ENCODE data around the gene TANGO6. TPM values are rescaled to one million over a fixed set of nuclear protein-coding genes. Genes with fewer than 3 reads are reported as not detected.
"Not testable (repeated sequence)": the region's sequence is repeated elsewhere in the genome, so short reads cannot be mapped to it uniquely, and the experiment has no call there.

Gene TANGO6
- polyA plus RNA-seq, 3 donors = 5.5 to 6.8 (median 5.7) TPM

DNA sequence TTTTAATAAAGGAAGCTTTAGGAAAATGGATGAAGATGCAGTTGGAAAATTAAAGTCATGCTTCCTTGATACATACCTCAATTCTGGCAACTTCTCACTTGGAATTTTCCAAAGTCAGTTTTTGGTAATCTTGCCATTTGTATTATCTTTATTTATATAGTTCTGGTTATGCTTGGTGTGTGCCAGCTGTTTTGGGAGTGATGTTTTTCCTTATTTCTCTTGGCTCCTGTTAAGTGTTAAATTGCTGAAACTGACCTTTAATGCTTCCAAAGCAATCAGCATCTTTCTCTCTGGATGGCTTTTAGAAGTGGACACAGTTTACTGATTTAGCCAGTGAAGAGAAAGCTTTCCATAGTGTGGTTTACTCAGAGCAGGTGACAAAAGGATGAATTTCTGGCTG, 192.0 kb downstream of the TANGO6 start:
- no peak for DNase-seq (ENCODE audit: extremely low read depth in 1 of 11, low read depth in 9 of 11, low spot score in 4 of 11)

DNA sequence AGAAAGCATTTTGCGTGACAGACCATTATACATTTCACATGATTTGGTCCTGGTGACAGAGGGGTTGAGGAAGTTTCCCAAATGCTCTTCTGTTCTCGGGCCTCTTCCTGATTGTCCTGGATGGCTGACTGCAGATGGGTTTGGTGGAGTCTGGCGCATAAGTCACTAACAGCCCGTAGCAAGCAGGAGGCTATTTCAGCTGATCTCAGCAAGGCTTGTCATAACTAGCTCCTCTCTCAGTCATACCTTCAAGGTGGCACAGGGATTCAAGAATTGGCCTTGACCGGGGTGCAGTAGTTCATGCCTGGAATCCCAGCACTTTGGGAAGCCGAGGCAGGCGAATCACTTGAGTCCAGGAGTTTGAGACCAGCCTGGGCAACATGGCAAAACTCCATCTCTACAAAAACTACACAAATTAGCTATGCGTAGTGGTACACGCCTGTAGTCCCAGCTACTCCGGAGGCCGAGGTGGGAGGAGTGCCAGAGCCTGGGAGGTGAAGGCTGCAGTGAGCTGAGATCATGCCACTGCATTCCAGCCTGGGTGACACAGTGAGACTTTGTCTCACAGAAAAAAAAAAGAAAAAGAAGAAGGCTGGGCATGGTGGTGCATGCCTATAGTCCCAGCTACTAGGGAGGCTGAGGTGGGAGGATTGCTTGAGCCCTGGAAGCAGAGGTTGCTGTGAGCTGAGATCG, 193.2 kb downstream of the TANGO6 start:
- no peak for DNase-seq (ENCODE audit: extremely low read depth in 1 of 11, low read depth in 9 of 11, low spot score in 4 of 11)

DNA sequence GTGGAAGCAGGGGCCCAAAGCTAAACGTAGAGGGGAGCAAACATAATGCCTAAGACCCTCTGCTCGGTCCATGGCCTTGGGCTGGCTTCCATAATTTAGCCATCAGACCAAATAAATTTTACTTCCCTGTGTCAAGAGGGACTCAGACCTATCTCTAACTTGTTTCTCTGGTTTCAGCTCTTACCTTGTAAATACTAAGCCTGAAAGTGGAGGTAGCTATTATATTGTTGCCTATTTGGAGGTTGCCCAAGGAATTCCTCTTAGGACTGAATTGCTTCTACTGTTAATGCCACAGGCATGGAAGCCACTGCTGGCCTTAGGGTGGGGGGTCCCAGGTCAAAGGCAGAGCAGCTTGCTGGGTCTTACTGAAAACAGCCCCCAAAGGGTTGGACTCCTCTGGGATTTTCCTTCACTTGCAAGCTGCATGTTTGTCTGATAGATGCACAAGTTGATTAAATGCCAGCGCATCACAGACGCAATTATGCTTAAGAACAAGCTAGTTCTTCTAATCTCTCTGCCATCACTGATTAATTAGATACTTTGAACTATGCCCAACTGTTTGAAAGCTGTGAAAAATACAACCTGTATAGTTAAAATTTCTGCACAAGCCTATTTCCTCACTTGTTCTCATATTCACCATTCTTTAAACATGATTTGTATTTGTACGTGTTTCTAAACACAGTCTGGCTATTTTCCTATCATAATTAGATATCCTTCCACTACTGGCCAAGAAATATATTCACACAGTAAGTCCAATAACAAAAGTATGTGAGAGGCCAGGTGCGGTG, 194.2 kb downstream of the TANGO6 start:
- DNase-seq (ENCODE audit: extremely low read depth in 1 of 11, low read depth in 9 of 11, low spot score in 4 of 11) = no peak

DNA sequence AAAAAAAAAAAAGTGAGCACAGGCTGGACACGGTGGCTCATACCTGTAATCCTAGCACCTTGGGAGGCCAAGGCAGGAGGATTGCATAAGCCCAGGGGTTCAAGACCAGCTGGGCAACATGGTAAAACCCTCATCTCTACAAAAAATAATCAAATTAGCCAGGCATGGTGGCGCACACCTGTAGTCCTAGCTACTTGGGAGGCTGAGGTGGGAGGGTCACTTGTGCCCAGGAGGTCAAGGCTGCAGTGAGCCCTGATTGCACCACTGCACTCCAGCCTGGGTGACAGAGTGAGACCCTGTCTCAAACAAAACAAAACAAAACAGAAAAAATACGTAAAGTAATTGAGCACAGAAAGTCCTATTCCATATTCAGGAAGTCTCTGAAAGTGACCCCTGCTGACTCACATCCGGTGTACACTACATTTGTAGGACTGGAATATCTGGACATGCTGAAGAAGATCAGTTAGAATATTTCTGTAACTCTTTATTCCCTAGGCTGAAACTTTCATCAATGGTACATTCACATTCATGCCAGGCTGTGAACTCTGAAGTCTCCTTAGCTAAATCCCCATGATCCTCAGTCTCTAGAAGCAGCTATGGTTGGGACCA, 196.1 kb downstream of the TANGO6 start:
- DNase-seq (ENCODE audit: extremely low read depth in 1 of 11, low read depth in 9 of 11, low spot score in 4 of 11) = no peak

DNA sequence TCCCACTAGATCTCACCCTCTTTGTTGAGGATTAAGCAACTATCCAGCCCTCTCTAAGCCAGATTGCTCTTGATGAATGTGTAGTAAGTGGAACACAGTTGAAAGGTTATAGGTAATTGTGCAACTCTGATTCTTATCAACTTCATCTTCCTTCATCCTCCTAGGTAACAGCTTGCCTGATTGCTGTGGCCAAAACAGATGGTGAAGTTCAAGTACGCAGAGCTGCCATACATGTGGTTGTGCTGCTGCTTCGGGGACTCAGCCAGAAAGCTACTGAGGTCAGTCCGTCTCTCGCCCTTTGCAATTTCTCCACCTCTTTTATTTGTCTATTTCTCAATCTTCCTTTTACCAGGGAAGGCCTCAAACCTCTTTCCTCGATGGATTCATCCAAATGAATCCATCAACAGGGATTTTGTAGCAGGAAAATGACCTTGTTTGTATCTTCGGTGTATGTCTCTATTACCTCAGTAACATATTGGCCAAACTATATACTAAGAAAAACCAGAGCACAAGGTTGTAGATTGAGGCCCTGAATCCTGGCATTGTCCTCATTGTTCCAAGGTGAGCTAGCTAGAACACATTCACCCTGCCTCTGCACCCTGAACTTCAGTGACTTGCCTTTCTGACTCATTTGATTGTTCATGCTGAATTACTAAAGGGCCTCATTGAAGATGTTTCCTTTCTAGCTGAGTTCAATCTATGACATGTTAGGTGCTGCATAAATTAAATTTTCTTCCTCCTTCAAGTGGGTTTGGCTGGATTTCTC, 197.0 kb downstream of the TANGO6 start:
- DNase-seq (ENCODE audit: extremely low read depth in 1 of 11, low read depth in 9 of 11, low spot score in 4 of 11) = no peak

DNA sequence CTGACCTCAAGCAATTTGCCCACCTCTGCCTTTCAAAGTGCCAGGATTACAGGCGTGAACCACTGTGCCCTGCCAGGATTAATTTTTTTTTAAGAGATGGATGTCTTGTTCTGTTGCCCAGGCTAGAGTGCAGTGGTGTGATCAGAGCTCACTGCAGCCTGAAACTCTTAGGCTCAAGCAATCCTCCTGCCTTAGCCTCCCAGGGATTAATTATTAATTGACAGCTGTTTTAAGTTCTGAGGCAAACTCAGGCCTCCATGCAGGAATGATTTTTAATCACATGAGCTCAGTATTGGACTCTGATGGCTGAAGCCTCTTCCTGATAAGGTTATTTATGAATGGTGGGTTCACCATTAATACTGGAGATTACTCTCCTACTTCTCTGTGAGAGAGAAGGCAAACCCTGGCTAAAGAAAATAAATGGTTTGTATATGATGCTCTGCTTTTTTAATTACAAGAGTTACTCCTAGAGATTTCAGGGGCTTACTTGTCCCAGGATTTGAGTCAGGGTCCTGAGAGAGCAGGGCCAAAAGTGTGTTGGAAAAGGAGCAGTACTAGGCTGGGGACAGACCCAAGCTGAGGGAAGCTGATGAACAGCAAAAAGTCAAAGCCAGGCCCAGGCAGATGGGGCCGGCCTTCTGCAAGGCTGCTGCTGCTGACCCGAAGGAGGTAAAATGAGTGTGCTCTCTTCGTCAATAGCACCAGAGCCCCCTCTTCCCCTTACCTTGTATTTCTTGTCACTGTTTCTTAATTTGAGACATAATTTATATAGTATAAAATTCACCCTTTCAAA, 205.2 kb downstream of the TANGO6 start:
- DNase-seq (ENCODE audit: extremely low read depth in 1 of 11, low read depth in 9 of 11, low spot score in 4 of 11) = no peak

DNA sequence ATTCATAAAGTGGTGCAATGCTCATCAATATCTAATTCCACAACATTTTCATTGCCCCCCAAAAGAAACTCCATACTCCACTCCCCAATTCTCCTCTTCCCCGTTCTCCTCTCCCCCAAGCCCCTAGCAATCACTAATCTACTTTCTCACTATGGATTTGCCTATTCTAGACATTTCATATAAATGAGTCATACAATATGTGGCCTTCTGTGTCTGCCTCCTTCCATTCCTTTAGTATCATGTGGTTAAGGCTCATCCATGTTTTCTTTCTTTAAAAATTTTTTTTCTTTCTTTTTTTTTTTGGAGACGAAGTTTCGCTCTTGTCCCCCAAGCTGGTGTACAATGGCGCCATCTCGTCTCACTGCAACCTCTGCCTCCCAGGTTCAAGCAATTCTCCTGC, 205.8 kb downstream of the TANGO6 start:
- no peak for DNase-seq (ENCODE audit: extremely low read depth in 1 of 11, low read depth in 9 of 11, low spot score in 4 of 11)

DNA sequence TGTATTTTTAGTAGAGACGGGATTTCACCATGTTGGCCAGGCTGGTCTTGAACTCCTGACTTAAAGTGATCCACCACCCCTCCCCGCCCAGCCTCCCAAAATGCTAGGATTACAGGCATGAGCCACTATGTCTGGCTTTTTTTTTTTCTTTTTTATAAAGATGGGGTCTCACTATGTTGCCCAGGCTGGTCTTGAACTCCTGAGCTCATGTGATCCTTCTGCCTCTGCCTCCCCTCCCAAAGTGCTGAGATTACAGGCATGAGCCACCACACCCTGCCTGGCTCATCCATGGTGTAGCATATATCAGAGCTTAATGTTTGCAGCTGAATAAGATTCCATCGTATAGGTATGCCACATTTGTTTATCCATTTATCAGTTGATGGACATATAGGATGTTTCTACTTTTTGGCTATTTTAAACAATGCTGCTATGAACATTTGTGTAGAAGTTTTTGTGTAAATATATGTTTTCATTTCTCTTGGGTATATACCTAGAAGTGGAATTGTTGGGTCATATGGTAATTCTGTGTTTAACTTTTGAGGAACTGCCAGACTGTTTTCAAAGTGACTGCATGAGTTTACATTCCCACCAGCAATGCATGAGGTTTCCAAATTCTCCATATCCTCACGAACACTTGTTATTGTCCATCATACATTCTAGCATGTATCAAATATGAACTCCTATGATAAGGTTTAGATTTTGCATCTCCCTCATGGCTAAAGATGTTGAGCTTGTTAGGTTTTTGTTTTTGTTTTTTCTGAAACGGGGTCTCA, 206.5 kb downstream of the TANGO6 start:
- no peak for DNase-seq (ENCODE audit: extremely low read depth in 1 of 11, low read depth in 9 of 11, low spot score in 4 of 11)

DNA sequence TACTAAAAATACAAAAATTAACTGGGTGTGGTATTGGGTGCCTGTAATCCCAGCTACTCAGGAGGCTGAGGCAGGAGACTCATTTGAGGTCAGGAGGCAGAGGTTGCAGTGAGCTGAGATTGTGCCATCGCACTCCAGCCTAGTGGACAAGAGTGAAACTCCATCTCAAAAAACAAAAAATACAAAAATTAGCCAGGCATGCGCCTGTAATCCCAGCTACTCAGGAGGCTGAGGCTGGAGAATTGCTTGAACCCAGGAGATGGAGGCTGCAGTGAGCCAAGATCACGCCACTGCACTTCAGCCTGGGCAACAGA, 208.1 kb downstream of the TANGO6 start:
- not testable (repeated sequence) for DNase-seq (ENCODE audit: extremely low read depth in 1 of 11, low read depth in 9 of 11, low spot score in 4 of 11)

DNA sequence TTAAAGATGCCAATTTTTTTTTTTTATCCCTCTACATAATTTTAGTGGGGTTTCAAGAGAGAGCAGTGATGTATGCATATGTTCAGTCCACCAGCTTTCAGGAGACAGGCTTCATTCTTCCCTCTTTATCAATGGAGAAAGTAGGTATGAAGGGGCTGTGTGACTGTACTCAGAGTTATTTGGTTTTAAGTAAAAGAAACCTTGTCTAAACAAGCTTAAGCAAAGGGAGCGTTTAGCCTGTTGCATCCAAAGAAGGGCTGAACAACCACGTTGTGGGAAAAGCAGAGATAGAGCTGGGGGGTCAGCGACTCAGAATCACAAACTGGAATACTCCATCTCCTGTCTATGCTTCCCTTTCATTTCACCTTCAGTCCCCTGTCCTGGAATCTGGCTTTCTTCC, 211.7 kb downstream of the TANGO6 start:
- no peak for DNase-seq (ENCODE audit: extremely low read depth in 1 of 11, low read depth in 9 of 11, low spot score in 4 of 11)

DNA sequence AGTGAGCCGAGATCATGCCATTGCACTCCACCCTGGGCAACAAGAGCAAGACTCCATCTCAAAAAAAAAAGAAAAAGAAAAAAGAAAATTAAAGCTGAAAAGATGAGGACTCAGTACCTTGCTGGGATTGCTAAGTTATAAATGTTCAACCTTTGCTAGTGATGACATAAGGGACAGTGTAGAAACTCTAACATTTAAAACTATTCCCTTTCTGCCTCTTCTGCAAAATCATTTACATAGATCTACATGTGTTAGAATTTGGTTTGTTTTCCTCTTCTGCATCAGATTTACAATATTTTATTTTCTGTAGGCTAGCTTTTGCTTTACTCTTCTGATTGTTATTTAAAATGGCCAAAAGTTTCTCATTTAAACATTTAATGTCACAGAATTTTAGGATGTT, 212.6 kb downstream of the TANGO6 start:
- DNase-seq (ENCODE audit: extremely low read depth in 1 of 11, low read depth in 9 of 11, low spot score in 4 of 11) = no peak

DNA sequence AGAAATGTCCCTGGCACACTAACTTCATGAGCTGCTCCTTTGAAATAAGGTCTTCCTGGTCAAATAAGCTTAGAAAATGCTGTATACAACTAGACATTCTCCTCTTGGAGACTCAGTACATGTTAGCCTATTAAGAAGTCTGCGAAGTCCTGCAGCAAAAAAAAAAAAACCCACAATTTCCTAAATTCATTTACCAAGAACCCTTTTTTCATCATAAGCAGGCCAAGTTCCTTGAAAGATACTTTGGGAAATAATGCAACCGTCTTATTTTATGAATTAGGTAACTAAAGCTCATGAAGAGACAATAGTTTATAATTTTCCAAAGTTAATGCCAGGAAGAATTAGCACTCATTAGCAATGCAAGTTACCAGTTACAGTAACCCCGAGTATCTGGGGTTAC, 213.1 kb downstream of the TANGO6 start:
- DNase-seq (ENCODE audit: extremely low read depth in 1 of 11, low read depth in 9 of 11, low spot score in 4 of 11) = no peak

DNA sequence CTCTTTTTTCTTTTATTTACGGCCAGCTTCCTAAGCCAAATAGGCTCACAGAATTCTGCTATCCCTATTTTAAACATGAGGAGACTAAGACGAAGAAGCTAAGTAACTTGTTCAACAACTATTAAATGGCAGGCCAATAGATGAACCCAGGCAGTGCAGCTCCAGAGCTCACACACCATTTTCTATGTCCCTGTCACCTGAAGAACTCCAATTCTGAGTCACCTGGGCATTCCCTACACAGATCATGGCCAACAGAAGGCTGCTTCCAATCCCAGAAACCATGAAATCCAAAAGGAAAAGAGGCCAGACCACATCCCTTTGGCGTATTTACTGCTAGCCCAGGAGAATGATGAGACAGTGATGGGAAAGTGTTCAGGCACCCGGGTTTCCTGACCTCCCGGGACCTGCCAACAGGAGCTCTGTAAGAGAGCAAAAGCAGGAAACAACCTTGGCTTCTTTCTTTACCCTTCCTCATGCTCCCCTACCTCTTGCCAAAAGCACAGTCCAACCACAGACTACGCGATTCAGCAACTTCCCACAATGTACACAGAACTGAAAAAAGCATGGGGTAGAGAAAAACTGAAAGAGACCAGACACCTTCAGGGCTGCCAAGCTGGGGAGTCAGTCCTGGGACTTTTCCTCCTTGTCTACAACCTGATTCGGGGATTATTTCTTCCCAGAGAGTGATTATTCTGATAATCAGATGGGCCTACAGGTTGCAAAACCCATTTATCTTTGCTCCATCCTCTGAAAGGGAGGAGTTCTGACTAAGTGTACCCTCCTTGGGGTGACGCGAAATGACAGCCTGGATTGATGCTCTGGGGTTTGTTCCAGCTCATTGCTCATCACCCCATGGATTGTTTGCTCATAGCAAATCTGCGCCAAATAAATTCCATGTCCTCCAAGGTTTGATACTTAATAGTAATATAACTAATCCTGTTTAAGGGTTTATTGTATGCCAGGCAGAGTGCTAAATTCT, 214.4 kb downstream of the TANGO6 start:
- DNase-seq (ENCODE audit: extremely low read depth in 1 of 11, low read depth in 9 of 11, low spot score in 4 of 11) = no peak

DNA sequence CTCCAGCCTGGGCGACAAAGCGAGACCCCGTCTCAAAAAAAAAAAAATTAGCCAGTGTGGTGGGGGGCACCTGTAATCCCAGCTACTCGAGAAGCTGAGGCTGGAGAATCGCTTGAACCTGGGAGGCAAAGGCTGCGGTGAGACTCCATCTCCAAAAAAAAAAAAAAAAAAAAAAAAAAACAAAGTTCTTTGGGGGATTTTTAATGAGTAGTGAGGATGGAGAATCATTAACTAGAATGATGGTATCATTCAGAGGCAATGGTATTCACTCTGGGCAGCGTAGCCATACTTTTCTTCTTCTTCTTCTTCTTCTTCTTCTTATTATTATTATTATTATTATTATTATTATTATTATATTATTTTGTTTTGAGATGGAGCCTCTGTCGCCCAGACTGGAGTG, 220.2 kb downstream of the TANGO6 start:
- not testable (repeated sequence) for DNase-seq (ENCODE audit: extremely low read depth in 1 of 11, low read depth in 9 of 11, low spot score in 4 of 11)

DNA sequence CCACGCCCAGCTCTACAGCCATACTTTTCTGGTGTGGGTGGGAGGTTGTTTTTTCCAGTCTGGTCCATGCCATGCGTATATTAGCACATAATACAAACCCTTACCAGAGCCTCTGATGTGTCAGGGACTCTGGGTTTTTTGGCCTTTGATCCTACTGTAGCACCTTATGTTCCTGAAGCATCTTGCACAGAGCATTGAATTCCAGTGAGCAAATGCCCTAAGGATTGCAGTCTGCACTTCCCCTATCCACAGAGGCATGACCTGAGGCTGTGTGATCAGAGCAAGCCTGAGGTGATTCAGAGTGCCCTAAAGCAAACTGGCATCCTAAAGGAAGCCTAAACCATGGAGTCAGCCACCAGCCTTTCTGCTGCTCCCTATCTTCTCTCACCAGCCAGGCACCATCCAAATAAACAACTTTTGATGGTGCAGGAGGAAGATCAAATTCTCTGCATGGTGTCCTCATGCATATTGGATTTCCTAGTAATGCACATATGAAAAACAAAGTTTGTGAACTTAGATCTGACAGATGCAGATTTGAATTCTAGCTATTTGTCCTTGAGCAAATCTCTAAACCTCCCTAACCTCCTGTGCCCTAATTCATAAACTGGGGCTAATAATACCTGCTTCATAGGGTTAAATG, 220.9 kb downstream of the TANGO6 start:
- DNase-seq (ENCODE audit: extremely low read depth in 1 of 11, low read depth in 9 of 11, low spot score in 4 of 11) = no peak

DNA sequence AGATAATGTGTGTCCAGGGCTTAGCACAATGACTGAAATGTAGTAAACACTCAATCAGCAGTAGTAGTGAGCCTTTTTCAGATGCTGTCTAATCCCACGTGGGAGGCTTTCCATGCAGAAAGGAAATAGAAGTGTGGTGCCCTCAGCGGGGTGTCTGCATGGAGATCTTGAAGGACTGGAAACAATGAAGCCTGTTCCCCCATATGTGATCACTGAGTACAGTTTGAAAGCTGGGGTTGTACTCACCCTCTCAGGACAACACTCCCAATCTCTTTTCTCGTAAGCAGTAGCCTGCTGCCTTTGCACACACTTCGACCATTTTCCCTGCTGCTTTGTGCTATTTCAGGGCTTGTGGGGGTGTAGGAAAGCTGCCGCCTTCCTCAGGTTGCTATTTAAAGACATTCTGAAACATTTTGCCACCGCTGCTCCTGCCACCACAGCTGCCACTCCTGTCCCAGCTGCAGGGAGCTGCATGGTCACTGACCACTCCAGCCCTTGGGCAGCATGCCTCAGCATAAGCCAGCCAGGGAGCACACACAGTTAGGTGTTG, 221.5 kb downstream of the TANGO6 start:
- no peak for DNase-seq (ENCODE audit: extremely low read depth in 1 of 11, low read depth in 9 of 11, low spot score in 4 of 11)

All from renal cortex interstitium (tissue), 11 donors.